Mesenchymal stem cell (in vitro differentiated cells and primary cell): ENCODE data around the gene OR4K14. TPM values are rescaled to one million over a fixed set of nuclear protein-coding genes. Genes with fewer than 3 reads are reported as not detected.

Experiments used
- DNase-seq: peaks from one replicate; pipeline ENCODE4 v3.0.0-alpha.2; 2013
- H2AFZ ChIP-seq: one replicate; pipeline ENCODE4 v1.6.1; 2013; ENCODE audit warnings: low read depth, mild to moderate bottlenecking, control low read depth, inconsistent platforms, low read length, moderate library complexity
- H2AK5ac ChIP-seq: 2 replicates; pipeline ENCODE4 v1.6.1; 2013; ENCODE audit warnings: low read length, moderate library complexity, mild to moderate bottlenecking, inconsistent platforms; ENCODE audit not compliant: severe bottlenecking
- H2BK120ac ChIP-seq: one replicate; pipeline ENCODE4 v1.6.1; 2013; ENCODE audit warnings: low read depth, mild to moderate bottlenecking, inconsistent platforms, low read length, moderate library complexity
- H2BK12ac ChIP-seq, 2 experiments: one replicate each; pipeline ENCODE4 v1.6.1; 2013; ENCODE audit warnings: inconsistent platforms in 2 of 2, low read length in 2 of 2, mild to moderate bottlenecking in 2 of 2, moderate library complexity in 2 of 2, control low read depth in 1 of 2
- H2BK15ac ChIP-seq: one replicate; pipeline ENCODE4 v1.6.1; 2013; ENCODE audit warnings: mild to moderate bottlenecking, low read depth, inconsistent platforms; ENCODE audit not compliant: poor library complexity, severe bottlenecking
- H2BK5ac ChIP-seq: 2 replicates; pipeline ENCODE4 v1.6.1; 2013; ENCODE audit warnings: low read depth, mild to moderate bottlenecking, low read length, control low read depth, inconsistent platforms; ENCODE audit not compliant: poor library complexity, severe bottlenecking
- H3K14ac ChIP-seq, 2 experiments: one replicate each; pipeline ENCODE4 v1.6.1; 2013; ENCODE audit warnings: inconsistent platforms in 2 of 2, low read length in 2 of 2, control low read depth in 1 of 2, mild to moderate bottlenecking in 1 of 2, moderate library complexity in 1 of 2
- H3K18ac ChIP-seq, 2 experiments: one replicate each; pipeline ENCODE4 v1.6.1; 2013; ENCODE audit warnings: inconsistent platforms in 2 of 2, low read length in 2 of 2, control low read depth in 1 of 2, low read depth in 1 of 2, mild to moderate bottlenecking in 1 of 2
- H3K23ac ChIP-seq, 2 experiments: one replicate each; pipeline ENCODE4 v1.6.1; 2013; ENCODE audit warnings: inconsistent platforms in 2 of 2, low read length in 2 of 2, mild to moderate bottlenecking in 2 of 2, moderate library complexity in 2 of 2, control low read depth in 1 of 2
- H3K27ac ChIP-seq: 2 replicates; pipeline ENCODE4 v1.5.1; 2013; ENCODE audit warnings: mild to moderate bottlenecking, moderate library complexity, low read length, control low read depth, inconsistent platforms; ENCODE audit not compliant: poor library complexity, severe bottlenecking
- H3K27me3 ChIP-seq, 2 experiments: 2 replicates each; pipeline versions ENCODE4 v1.6.1 to v1.7.0; 2013; ENCODE audit warnings: low read length in 2 of 2, mild to moderate bottlenecking in 2 of 2, moderate library complexity in 2 of 2, control low read depth in 1 of 2, inconsistent platforms in 1 of 2; ENCODE audit not compliant: control insufficient read depth in 1 of 2, insufficient read depth in 1 of 2
- H3K36me3 ChIP-seq, 2 experiments: 2 replicates each; pipeline versions ENCODE4 v1.6.1 to v1.7.0; 2013; ENCODE audit warnings: low read length in 2 of 2, control low read depth in 1 of 2, inconsistent platforms in 1 of 2, low read depth in 1 of 2, mild to moderate bottlenecking in 1 of 2; ENCODE audit not compliant: insufficient read depth in 2 of 2, control insufficient read depth in 1 of 2
- H3K4ac ChIP-seq, 2 experiments: one replicate each; pipeline ENCODE4 v1.6.1; 2013; ENCODE audit warnings: inconsistent platforms in 2 of 2, low read length in 2 of 2, mild to moderate bottlenecking in 2 of 2, moderate library complexity in 2 of 2, control low read depth in 1 of 2, low read depth in 1 of 2
- H3K4me1 ChIP-seq: 2 replicates; pipeline ENCODE4 v1.6.1; 2013; ENCODE audit warnings: low read depth, low read length, control low read depth; ENCODE audit not compliant: control insufficient read depth, insufficient read depth
- H3K4me2 ChIP-seq: 2 replicates; pipeline ENCODE4 v1.6.1; 2013; ENCODE audit warnings: low read length, mild to moderate bottlenecking, inconsistent platforms; ENCODE audit not compliant: poor library complexity, severe bottlenecking
- H3K4me3 ChIP-seq, 2 experiments: 2 replicates each; pipeline versions ENCODE4 v1.5.1 to v1.7.0; 2013; ENCODE audit warnings: low read length in 2 of 2, mild to moderate bottlenecking in 2 of 2, control low read depth in 1 of 2, low read depth in 1 of 2; ENCODE audit not compliant: insufficient read depth in 1 of 2
- H3K79me1 ChIP-seq: replicated peaks from 2 replicates; pipeline ENCODE4 v1.6.1; 2013; ENCODE audit warnings: mild to moderate bottlenecking, control low read depth, low read length, inconsistent platforms; ENCODE audit not compliant: poor library complexity, severe bottlenecking
- H3K9ac ChIP-seq: 2 replicates; pipeline ENCODE4 v1.7.0; 2013; ENCODE audit warnings: mild to moderate bottlenecking, low read length, moderate library complexity
- H3K9me3 ChIP-seq: 2 replicates; pipeline ENCODE4 v1.7.0; 2013; ENCODE audit warnings: mild to moderate bottlenecking, low read length; ENCODE audit not compliant: control insufficient read depth
- H4K8ac ChIP-seq: one replicate; pipeline ENCODE4 v1.6.1; 2013; ENCODE audit warnings: inconsistent platforms, mild to moderate bottlenecking, low read length, moderate library complexity
- H4K91ac ChIP-seq: one replicate; pipeline ENCODE4 v1.6.1; 2013; ENCODE audit warnings: mild to moderate bottlenecking, low read length, inconsistent platforms
- WGBS: methylation state at CpG from one replicate; pipeline ENCODE4 v1.1.7; 2013; ENCODE audit warnings: mixed read lengths; 5-methylcytosine and 5-hydroxymethylcytosine counted together
- polyA plus RNA-seq, 2 experiments: library from polyadenylated mRNA; stranded (reverse); fragments of 200-250 nt; gene quantifications; one replicate each; pipeline ENCODE4 v1.2.3, GENCODE V29; 2013

OR4K14 gene
- polyA plus RNA-seq (2013, experiment 1 of 2), result not detected
- polyA plus RNA-seq (2013, experiment 2 of 2), result not detected

DNA sequence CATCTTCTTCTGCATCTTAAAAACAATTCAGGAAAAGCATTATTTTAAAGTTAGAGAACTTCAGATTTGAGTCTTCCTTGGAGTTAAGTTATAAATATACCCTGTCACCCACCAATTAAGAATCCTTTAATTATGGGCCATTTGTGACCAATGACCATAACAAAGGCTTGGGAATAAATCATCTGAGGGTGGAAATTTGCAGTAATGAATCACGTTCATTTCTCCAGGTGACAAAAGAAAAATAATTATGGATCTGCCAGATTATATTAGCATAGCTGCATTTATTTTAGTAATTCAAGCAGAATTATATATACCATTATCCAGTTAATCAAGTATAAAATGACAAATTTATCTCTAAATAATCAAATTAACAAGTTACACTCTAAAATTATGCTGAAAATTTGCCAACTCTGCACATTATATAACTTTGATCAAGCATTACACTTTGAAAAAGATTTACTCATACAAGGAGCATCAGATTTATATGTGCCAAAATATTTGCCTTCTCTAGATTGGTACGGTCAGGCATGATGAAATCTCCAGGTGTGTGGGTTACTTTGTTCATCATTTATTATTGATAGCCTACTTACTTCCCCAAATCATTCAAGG lies at the start of gene OR4K14:
Gene OR4K14, minus strand, starts transcription at position 51 of the 609 bp plus-strand sequence. CDS start 4,114 bp downstream, outside the sequence.
- Histone ChIP-seq H4K8ac (no peak within 1 kb of the TSS), H3K36me3 (no peaks in the 10 kb centered on the region), H2BK5ac (no peak within 1 kb of the TSS), H3K79me1 (no peaks in the 10 kb centered on the region), H4K91ac (no peak within 1 kb of the TSS), H3K18ac (no peak within 1 kb of the TSS), H2BK15ac (no peak within 1 kb of the TSS), H2AFZ (no peak within 1 kb of the TSS), H3K23ac (no peak within 1 kb of the TSS), H3K14ac (no peak within 1 kb of the TSS), H2BK120ac (no peak within 1 kb of the TSS), H3K4me3 (no peak within 1 kb of the TSS), H3K4ac (no peak within 1 kb of the TSS), H2AK5ac (no peak within 1 kb of the TSS), H3K27ac (no peak within 1 kb of the TSS), H3K4me2 (no peak within 1 kb of the TSS), H3K9ac (no peak within 1 kb of the TSS), H2BK12ac (no peak within 1 kb of the TSS), H3K4me1 (no peaks in the 10 kb centered on the region), H3K27me3 (no peaks in the 10 kb centered on the region), H3K9me3 (peaks cover 13% of the 10 kb centered on the region)
- DNase-seq, result no peak
- no CpG with 5 or more reads among the region's 2 CpGs for WGBS

DNA sequence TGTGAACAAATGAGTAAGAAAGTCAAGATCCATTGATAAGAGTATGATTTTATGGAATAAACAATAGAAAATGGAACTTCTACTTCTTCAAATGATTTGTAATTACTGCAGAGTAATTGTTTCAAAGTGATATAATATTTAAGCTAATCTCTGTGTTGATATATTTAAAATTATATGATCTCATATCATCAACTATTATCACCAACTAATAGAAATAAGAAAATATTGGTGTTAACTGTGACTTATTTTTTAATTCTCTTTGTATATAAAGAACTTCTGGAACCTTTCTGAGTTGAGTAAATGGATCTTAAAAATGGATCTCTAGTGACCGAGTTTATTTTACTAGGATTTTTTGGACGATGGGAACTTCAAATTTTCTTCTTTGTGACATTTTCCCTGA lies 40.6 kb upstream of the OR4K14 start, which contains the start of gene OR4L1:
Gene OR4L1, plus strand, starts transcription at position 301 of the 400 bp plus-strand sequence. Its CDS starts 0 bp downstream, at position 301.
- DNase-seq, result no peak
- Histone ChIP-seq H2BK12ac (no peak within 1 kb of the TSS), H2AK5ac (no peak within 1 kb of the TSS), H3K23ac (no peak within 1 kb of the TSS), H3K4me2 (no peak within 1 kb of the TSS), H3K4ac (no peak within 1 kb of the TSS), H2AFZ (no peak within 1 kb of the TSS), H4K8ac (no peak within 1 kb of the TSS), H2BK15ac (no peak within 1 kb of the TSS), H4K91ac (no peak within 1 kb of the TSS), H3K9ac (no peak within 1 kb of the TSS), H3K4me1 (no peaks in the 10 kb centered on the region), H2BK120ac (no peak within 1 kb of the TSS), H3K18ac (no peak within 1 kb of the TSS), H3K9me3 (peaks cover 11% of the 10 kb centered on the region), H3K14ac (no peak within 1 kb of the TSS), H3K4me3 (no peak within 1 kb of the TSS), H3K36me3 (no peaks in the 10 kb centered on the region), H3K79me1 (no peaks in the 10 kb centered on the region), H3K27me3 (no peaks in the 10 kb centered on the region), H2BK5ac (no peak within 1 kb of the TSS), H3K27ac (no peak within 1 kb of the TSS)
- 75% methylated on average over 2 of the region's 2 CpGs for WGBS

- DNase-seq, result no peak
- H3K18ac ChIP-seq, result no peak overlapping the region
- H3K9ac ChIP-seq, result no peak overlapping the region
- H4K8ac ChIP-seq, result no peak overlapping the region
- no peaks in the 10 kb centered on the region for H3K36me3 ChIP-seq
- H2BK120ac ChIP-seq, result no peak overlapping the region
- H4K91ac ChIP-seq, result no peak overlapping the region
- H3K4me2 ChIP-seq, result no peak overlapping the region
- H2BK15ac ChIP-seq, result no peak overlapping the region
- H3K27ac ChIP-seq, result no peak overlapping the region
- H3K23ac ChIP-seq, result no peak overlapping the region
- H3K4ac ChIP-seq, result no peak overlapping the region
- no peaks in the 10 kb centered on the region for H3K79me1 ChIP-seq
- WGBS, result 27% methylated on average over 1 of the region's 1 CpG
- no peak overlapping the region for H3K4me3 ChIP-seq
- no peak overlapping the region for H2AFZ ChIP-seq
- no peak overlapping the region for H2BK12ac ChIP-seq
- no peaks in the 10 kb centered on the region for H3K4me1 ChIP-seq
- H2BK5ac ChIP-seq, result no peak overlapping the region
- no peak overlapping the region for H3K14ac ChIP-seq
- H3K9me3 ChIP-seq, result peaks cover 8% of the 10 kb centered on the region
- H3K27me3 ChIP-seq, result no peaks in the 10 kb centered on the region
- H2AK5ac ChIP-seq, result no peak overlapping the region
Measured at GRCh38 chr14:20048202-20048601, 29.1 kb upstream of the OR4K14 start.

- H2BK15ac ChIP-seq, result no peak overlapping the region
- no peaks in the 10 kb centered on the region for H3K79me1 ChIP-seq
- H3K36me3 ChIP-seq, result no peaks in the 10 kb centered on the region
- no peak overlapping the region for H2BK12ac ChIP-seq
- 89% methylated on average over 4 of the region's 5 CpGs for WGBS
- no peak overlapping the region for H3K23ac ChIP-seq
- no peak overlapping the region for H3K18ac ChIP-seq
- H4K8ac ChIP-seq, result no peak overlapping the region
- no peak overlapping the region for H3K4ac ChIP-seq
- DNase-seq, result no peak
- no peak overlapping the region for H3K9ac ChIP-seq
- H3K4me3 ChIP-seq, result no peak overlapping the region
- no peak overlapping the region for H3K27ac ChIP-seq
- H2BK5ac ChIP-seq, result no peak overlapping the region
- H3K27me3 ChIP-seq, result no peaks in the 10 kb centered on the region
- H2BK120ac ChIP-seq, result no peak overlapping the region
- H2AFZ ChIP-seq, result no peak overlapping the region
- H3K4me2 ChIP-seq, result no peak overlapping the region
- H3K9me3 ChIP-seq, result peaks cover 8% of the 10 kb centered on the region
- H3K14ac ChIP-seq, result no peak overlapping the region
- no peak overlapping the region for H4K91ac ChIP-seq
- no peak overlapping the region for H2AK5ac ChIP-seq
- H3K4me1 ChIP-seq, result no peaks in the 10 kb centered on the region
Measured at GRCh38 chr14:20044243-20044642, 25.1 kb upstream of the OR4K14 start.
